Epithelial cell of alveolus of lung (primary cell): ENCODE data around the gene ARHGAP15. TPM values are rescaled to one million over a fixed set of nuclear protein-coding genes. Genes with fewer than 3 reads are reported as not detected.

Experiments used
- total RNA-seq: library from RNA; depleted of rRNA; stranded (reverse); fragments of >200 nt; gene quantifications from 2 replicates; pipeline ENCODE4 v1.2.1, GENCODE V29; 2015

ARHGAP15 gene
- 1.4 and 3.0 TPM in 2 replicates for total RNA-seq

GRCh38 chr2:143128681-143129580 lies at the start of gene ARHGAP15:
Gene ARHGAP15, plus strand, starts transcription at chr2:143129419.

